Thymus (tissue), 11 donors: ENCODE results near the gene NOX3. TPM values are rescaled to one million over a fixed set of nuclear protein-coding genes. Genes with fewer than 3 reads are reported as not detected.

Experiments used
- DNase-seq, 9 donors: peaks; one replicate each; pipeline ENCODE4 v3.0.0-alpha.2; 2013; ENCODE audit warnings: low spot score in 9 of 9, low read depth in 6 of 9, missing footprints in 1 of 9
- H3K27ac ChIP-seq, 2 donors: one replicate each; pipeline ENCODE4 v1.5.1; 2013; ENCODE audit warnings: control low read depth in 1 of 2, low read depth in 1 of 2, low read length in 1 of 2, mild to moderate bottlenecking in 1 of 2, moderate library complexity in 1 of 2
- H3K27me3 ChIP-seq, 2 donors: one replicate each; pipeline ENCODE4 v1.5.1; 2013; ENCODE audit warnings: low read length in 1 of 2; ENCODE audit not compliant: control insufficient read depth in 2 of 2, insufficient read depth in 1 of 2
- H3K36me3 ChIP-seq, 2 donors: one replicate each; pipeline ENCODE4 v1.5.1; 2013; ENCODE audit warnings: low read length in 1 of 2, mild to moderate bottlenecking in 1 of 2, moderate library complexity in 1 of 2; ENCODE audit not compliant: control insufficient read depth in 2 of 2, insufficient read depth in 2 of 2
- H3K4me1 ChIP-seq, 2 donors: one replicate each; pipeline ENCODE4 v1.5.1; 2013; ENCODE audit warnings: low read length in 2 of 2; ENCODE audit not compliant: control insufficient read depth in 2 of 2, insufficient read depth in 2 of 2
- H3K4me3 ChIP-seq, 2 donors: one replicate each; pipeline ENCODE4 v1.5.1; 2013; ENCODE audit warnings: low read length in 2 of 2, control low read depth in 1 of 2, mild to moderate bottlenecking in 1 of 2
- H3K9me3 ChIP-seq, 2 donors: one replicate each; pipeline ENCODE4 v1.5.1; 2013; ENCODE audit warnings: low read length in 1 of 2, mild to moderate bottlenecking in 1 of 2; ENCODE audit not compliant: control insufficient read depth in 2 of 2, insufficient read depth in 1 of 2
- WGBS: extraction: QIAGEN DNeasy Blood & Tissue Kit; methylation state at CpG from one replicate; pipeline ENCODE4 v1.1.7; 2013; 5-methylcytosine and 5-hydroxymethylcytosine counted together
- polyA plus RNA-seq: library from polyadenylated mRNA; stranded (reverse); fragments of 200-250 nt; gene quantifications from one replicate; pipeline ENCODE4 v1.2.3, GENCODE V29; 2013
- total RNA-seq: library from RNA; stranded (reverse); fragments of 120-200 nt; gene quantifications from one replicate; pipeline ENCODE4 v1.2.4, GENCODE V29; 2013
- donor health status: healthy.

NOX3 gene
- total and polyA plus RNA-seq, 2 donors, result not detected

GRCh38 chr6:155354167-155354566, 101.5 kb downstream of the NOX3 start:
- Histone ChIP-seq H3K4me3 (no peak overlapping the region), H3K27me3 (no peaks in the 10 kb centered on the region), H3K36me3 (no peaks in the 10 kb centered on the region), H3K27ac (no peak overlapping the region), H3K9me3 (peaks cover 0 to 14% of the 10 kb centered on the region in 2 donors), H3K4me1 (no peaks in the 10 kb centered on the region)
- no peak for DNase-seq

GRCh38 chr6:155352811-155353210, 102.8 kb downstream of the NOX3 start:
- peaks cover 0 to 20% of the 10 kb centered on the region in 2 donors for H3K9me3 ChIP-seq
- no peaks in the 10 kb centered on the region for H3K4me1 ChIP-seq
- no peak overlapping the region for H3K27ac ChIP-seq
- H3K36me3 ChIP-seq, result no peaks in the 10 kb centered on the region
- H3K27me3 ChIP-seq, result no peaks in the 10 kb centered on the region
- no peak overlapping the region for H3K4me3 ChIP-seq
- no peak for DNase-seq

GRCh38 chr6:155352130-155352420, 103.6 kb downstream of the NOX3 start:
- Histone ChIP-seq H3K27me3 (no peaks in the 10 kb centered on the region), H3K4me3 (no peak overlapping the region), H3K27ac (no peak overlapping the region), H3K9me3 (peaks cover 0 to 20% of the 10 kb centered on the region in 2 donors), H3K36me3 (no peaks in the 10 kb centered on the region), H3K4me1 (no peaks in the 10 kb centered on the region)
- no peak for DNase-seq
- 96% methylated on average over 4 of the region's 4 CpGs for WGBS

GRCh38 chr6:155351273-155352129, 104.1 kb downstream of the NOX3 start:
- no peak overlapping the region for H3K27ac ChIP-seq
- H3K36me3 ChIP-seq, result no peaks in the 10 kb centered on the region
- H3K9me3 ChIP-seq, result peaks cover 0 to 20% of the 10 kb centered on the region in 2 donors
- DNase-seq, result no peak
- no peak overlapping the region for H3K4me3 ChIP-seq
- H3K4me1 ChIP-seq, result no peaks in the 10 kb centered on the region
- no peaks in the 10 kb centered on the region for H3K27me3 ChIP-seq
- 94% methylated on average over 5 of the region's 5 CpGs for WGBS

- peaks cover 0 to 20% of the 10 kb centered on the region in 2 donors for H3K9me3 ChIP-seq
- WGBS, result 96% methylated on average over 6 of the region's 6 CpGs
- H3K4me3 ChIP-seq, result no peak overlapping the region
- H3K36me3 ChIP-seq, result no peaks in the 10 kb centered on the region
- no peak for DNase-seq
- no peaks in the 10 kb centered on the region for H3K27me3 ChIP-seq
- H3K27ac ChIP-seq, result no peak overlapping the region
- no peaks in the 10 kb centered on the region for H3K4me1 ChIP-seq
These were observed 105.7 kb downstream of the NOX3 start for GRCh38 chr6:155349956-155350355.

GRCh38 chr6:155349129-155349528, 106.5 kb downstream of the NOX3 start:
- Histone ChIP-seq H3K27me3 (no peaks in the 10 kb centered on the region), H3K4me3 (no peak overlapping the region), H3K27ac (no peak overlapping the region), H3K36me3 (no peaks in the 10 kb centered on the region), H3K4me1 (no peaks in the 10 kb centered on the region), H3K9me3 (peaks cover 0 to 20% of the 10 kb centered on the region in 2 donors)
- WGBS, result 100% methylated on average over 2 of the region's 2 CpGs
- no peak for DNase-seq

GRCh38 chr6:155347800-155348199, 107.8 kb downstream of the NOX3 start:
- Histone ChIP-seq H3K4me3 (no peak overlapping the region), H3K36me3 (no peaks in the 10 kb centered on the region), H3K4me1 (no peaks in the 10 kb centered on the region), H3K27me3 (no peaks in the 10 kb centered on the region), H3K9me3 (peaks cover 0 to 16% of the 10 kb centered on the region in 2 donors), H3K27ac (no peak overlapping the region)
- WGBS, result 93% methylated on average over 1 of the region's 1 CpG
- no peak for DNase-seq

- no peak overlapping the region for H3K27ac ChIP-seq
- H3K36me3 ChIP-seq, result no peaks in the 10 kb centered on the region
- DNase-seq, result no peak
- H3K9me3 ChIP-seq, result peaks cover 0 to 16% of the 10 kb centered on the region in 2 donors
- no peaks in the 10 kb centered on the region for H3K4me1 ChIP-seq
- no peak overlapping the region for H3K4me3 ChIP-seq
- H3K27me3 ChIP-seq, result no peaks in the 10 kb centered on the region
These were observed 108.7 kb downstream of the NOX3 start for GRCh38 chr6:155346957-155347356.
